ENCODE measurements around the gene DOCK8. TPM values are rescaled to one million over a fixed set of nuclear protein-coding genes. Genes with fewer than 3 reads are reported as not detected.

Gene DOCK8
- total and polyA plus RNA-seq, 2 experiments from 2014 or later = 0.94 to 1.2 TPM

DNA sequence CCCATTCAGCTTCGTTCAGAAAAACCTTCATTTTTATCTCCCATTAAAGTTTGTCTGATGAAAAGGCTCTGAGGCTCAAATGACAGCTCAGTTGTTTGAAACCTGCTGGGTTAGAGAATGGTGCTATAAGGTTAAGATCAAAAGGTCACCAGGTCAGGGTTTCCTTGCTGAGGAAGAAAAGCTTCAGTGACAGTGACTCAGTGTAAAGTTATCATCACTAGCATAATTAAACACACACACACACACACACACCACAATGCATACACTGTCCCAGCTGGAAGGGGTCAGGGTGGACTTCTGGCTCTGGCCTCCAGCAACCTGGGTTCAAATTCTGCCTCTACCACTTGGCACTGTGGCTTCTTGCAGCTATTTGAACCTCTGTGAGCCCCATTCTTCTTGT, 281.1 kb downstream of the DOCK8 start (continued):
- TF ChIP-seq, protein P1, sequence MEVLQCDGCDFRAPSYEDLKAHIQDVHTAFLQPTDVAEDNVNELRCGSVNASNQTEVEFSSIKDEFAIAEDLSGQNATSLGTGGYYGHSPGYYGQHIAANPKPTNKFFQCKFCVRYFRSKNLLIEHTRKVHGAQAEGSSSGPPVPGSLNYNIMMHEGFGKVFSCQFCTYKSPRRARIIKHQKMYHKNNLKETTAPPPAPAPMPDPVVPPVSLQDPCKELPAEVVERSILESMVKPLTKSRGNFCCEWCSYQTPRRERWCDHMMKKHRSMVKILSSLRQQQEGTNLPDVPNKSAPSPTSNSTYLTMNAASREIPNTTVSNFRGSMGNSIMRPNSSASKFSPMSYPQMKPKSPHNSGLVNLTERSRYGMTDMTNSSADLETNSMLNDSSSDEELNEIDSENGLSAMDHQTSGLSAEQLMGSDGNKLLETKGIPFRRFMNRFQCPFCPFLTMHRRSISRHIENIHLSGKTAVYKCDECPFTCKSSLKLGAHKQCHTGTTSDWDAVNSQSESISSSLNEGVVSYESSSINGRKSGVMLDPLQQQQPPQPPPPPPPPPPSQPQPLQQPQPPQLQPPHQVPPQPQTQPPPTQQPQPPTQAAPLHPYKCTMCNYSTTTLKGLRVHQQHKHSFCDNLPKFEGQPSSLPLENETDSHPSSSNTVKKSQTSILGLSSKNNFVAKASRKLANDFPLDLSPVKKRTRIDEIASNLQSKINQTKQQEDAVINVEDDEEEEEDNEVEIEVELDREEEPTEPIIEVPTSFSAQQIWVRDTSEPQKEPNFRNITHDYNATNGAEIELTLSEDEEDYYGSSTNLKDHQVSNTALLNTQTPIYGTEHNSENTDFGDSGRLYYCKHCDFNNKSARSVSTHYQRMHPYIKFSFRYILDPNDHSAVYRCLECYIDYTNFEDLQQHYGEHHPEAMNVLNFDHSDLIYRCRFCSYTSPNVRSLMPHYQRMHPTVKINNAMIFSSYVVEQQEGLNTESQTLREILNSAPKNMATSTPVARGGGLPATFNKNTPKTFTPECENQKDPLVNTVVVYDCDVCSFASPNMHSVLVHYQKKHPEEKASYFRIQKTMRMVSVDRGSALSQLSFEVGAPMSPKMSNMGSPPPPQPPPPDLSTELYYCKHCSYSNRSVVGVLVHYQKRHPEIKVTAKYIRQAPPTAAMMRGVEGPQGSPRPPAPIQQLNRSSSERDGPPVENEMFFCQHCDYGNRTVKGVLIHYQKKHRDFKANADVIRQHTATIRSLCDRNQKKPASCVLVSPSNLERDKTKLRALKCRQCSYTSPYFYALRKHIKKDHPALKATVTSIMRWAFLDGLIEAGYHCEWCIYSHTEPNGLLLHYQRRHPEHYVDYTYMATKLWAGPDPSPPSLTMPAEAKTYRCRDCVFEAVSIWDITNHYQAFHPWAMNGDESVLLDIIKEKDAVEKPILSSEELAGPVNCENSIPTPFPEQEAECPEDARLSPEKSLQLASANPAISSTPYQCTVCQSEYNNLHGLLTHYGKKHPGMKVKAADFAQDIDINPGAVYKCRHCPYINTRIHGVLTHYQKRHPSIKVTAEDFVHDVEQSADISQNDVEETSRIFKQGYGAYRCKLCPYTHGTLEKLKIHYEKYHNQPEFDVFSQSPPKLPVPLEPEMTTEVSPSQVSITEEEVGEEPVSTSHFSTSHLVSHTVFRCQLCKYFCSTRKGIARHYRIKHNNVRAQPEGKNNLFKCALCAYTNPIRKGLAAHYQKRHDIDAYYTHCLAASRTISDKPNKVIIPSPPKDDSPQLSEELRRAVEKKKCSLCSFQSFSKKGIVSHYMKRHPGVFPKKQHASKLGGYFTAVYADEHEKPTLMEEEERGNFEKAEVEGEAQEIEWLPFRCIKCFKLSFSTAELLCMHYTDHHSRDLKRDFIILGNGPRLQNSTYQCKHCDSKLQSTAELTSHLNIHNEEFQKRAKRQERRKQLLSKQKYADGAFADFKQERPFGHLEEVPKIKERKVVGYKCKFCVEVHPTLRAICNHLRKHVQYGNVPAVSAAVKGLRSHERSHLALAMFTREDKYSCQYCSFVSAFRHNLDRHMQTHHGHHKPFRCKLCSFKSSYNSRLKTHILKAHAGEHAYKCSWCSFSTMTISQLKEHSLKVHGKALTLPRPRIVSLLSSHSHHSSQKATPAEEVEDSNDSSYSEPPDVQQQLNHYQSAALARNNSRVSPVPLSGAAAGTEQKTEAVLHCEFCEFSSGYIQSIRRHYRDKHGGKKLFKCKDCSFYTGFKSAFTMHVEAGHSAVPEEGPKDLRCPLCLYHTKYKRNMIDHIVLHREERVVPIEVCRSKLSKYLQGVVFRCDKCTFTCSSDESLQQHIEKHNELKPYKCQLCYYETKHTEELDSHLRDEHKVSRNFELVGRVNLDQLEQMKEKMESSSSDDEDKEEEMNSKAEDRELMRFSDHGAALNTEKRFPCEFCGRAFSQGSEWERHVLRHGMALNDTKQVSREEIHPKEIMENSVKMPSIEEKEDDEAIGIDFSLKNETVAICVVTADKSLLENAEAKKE (CRISPR knock-in tag; IDR thresholded peaks at IDR 0.05) = no peak
- TF ChIP-seq, protein P2, sequence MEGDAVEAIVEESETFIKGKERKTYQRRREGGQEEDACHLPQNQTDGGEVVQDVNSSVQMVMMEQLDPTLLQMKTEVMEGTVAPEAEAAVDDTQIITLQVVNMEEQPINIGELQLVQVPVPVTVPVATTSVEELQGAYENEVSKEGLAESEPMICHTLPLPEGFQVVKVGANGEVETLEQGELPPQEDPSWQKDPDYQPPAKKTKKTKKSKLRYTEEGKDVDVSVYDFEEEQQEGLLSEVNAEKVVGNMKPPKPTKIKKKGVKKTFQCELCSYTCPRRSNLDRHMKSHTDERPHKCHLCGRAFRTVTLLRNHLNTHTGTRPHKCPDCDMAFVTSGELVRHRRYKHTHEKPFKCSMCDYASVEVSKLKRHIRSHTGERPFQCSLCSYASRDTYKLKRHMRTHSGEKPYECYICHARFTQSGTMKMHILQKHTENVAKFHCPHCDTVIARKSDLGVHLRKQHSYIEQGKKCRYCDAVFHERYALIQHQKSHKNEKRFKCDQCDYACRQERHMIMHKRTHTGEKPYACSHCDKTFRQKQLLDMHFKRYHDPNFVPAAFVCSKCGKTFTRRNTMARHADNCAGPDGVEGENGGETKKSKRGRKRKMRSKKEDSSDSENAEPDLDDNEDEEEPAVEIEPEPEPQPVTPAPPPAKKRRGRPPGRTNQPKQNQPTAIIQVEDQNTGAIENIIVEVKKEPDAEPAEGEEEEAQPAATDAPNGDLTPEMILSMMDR (conservative IDR thresholded peaks at IDR 0.05; ENCODE audit: low read depth in 2 of 2) = no peak
- TF ChIP-seq STAT1 (IDR thresholded peaks at IDR 0.05; ENCODE audit: unreplicated experiment) = no peak
- TF ChIP-seq EZH2 (IDR thresholded peaks at IDR 0.05; ENCODE audit: low read depth, unreplicated experiment) = no peak
- TF ChIP-seq POLR2AphosphoS5 (IDR thresholded peaks at IDR 0.05; ENCODE audit: low read depth) = no peak

DNA sequence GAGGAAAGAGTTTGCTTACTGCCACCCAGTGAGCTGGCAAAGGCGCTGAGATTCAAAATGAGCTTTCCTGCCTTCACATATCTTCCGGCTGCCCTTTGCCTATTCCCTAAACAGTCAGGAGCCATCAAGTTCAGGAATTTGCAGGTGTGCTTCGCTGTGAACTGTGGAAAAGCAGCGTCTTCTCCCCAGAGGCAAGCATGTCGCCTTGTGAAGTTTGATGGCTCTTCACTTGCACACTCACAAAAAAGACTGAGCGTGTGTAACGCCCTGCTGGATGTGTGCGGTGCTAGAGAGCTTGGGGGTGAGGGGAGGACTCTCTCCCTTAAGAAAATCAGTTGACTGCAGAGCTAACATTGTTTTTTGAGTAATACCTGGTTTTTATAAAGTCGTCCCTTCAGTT, 288.7 kb downstream of the DOCK8 start:
- Mint-ChIP-seq H3K27me3 (ENCODE audit: insufficient read depth, low read depth, poor library complexity) (peaks cover 21% of the 10 kb centered on the region), H3K36me3 (ENCODE audit: low read depth) (peaks cover 5% of the 10 kb centered on the region; the same call in 2 of the 3 replicates), H3K27ac (peak overlapping the region; percentile 92; the same call in 1 of the 2 replicates), H3K9me3 (peaks cover 7% of the 10 kb centered on the region; the same call in 1 of the 3 replicates), H3K4me3 (peak overlapping the region; percentile 86), H3K4me1 (peaks cover 18% of the 10 kb centered on the region)
- H3K4me1 ChIP-seq (ENCODE audit: insufficient read depth) = peaks cover 19% of the 10 kb centered on the region
- peak overlapping the region; percentile 92 for H3K4me2 ChIP-seq
- no peak for ATAC-seq
- peak overlapping the region; percentile 82 for H3K4me3 ChIP-seq
- peaks cover 30% of the 10 kb centered on the region for H3K79me2 ChIP-seq (replicated peaks; ENCODE audit: insufficient read depth)
- H2AFZ ChIP-seq = peak overlapping the region; percentile 96
- no peaks in the 10 kb centered on the region for H3K9me2 ChIP-seq (ENCODE audit: insufficient read depth)
- no peaks in the 10 kb centered on the region for H3K36me3 ChIP-seq (ENCODE audit: insufficient read depth)
- H3F3A ChIP-seq (replicated peaks; ENCODE audit: low read depth) = no peaks in the 10 kb centered on the region
- peaks cover 29% of the 10 kb centered on the region for H3K27me3 ChIP-seq (ENCODE audit: insufficient read depth)
- DNase-seq (ENCODE audit: low spot score) = peak; percentile 26
- peak overlapping the region; percentile 63; the same call in 1 of the 2 replicates for H3K27ac ChIP-seq (ENCODE audit: low read depth)
- H4K20me1 ChIP-seq (replicated peaks; ENCODE audit: insufficient read depth) = peaks cover 13% of the 10 kb centered on the region
- no peak for TF ChIP-seq STAT1 (IDR thresholded peaks at IDR 0.05; ENCODE audit: unreplicated experiment)
- TF ChIP-seq POLR2AphosphoS5 (IDR thresholded peaks at IDR 0.05; ENCODE audit: low read depth) = no peak
- TF ChIP-seq, protein P3, sequence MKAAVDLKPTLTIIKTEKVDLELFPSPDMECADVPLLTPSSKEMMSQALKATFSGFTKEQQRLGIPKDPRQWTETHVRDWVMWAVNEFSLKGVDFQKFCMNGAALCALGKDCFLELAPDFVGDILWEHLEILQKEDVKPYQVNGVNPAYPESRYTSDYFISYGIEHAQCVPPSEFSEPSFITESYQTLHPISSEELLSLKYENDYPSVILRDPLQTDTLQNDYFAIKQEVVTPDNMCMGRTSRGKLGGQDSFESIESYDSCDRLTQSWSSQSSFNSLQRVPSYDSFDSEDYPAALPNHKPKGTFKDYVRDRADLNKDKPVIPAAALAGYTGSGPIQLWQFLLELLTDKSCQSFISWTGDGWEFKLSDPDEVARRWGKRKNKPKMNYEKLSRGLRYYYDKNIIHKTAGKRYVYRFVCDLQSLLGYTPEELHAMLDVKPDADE (IDR thresholded peaks at IDR 0.05) = no peak
- TF ChIP-seq ZNF114 (CRISPR knock-in tag; IDR thresholded peaks at IDR 0.05) = no peak
- TF ChIP-seq, protein P2 (conservative IDR thresholded peaks at IDR 0.05; ENCODE audit: low read depth in 2 of 2) = 0 out of 4 replicates have a peak, but pooled peaks of 1 of the 2 experiments have one; percentile 0

All from GM23338 (cell line).